ENCODE data around the gene CXCR4.

DNA sequence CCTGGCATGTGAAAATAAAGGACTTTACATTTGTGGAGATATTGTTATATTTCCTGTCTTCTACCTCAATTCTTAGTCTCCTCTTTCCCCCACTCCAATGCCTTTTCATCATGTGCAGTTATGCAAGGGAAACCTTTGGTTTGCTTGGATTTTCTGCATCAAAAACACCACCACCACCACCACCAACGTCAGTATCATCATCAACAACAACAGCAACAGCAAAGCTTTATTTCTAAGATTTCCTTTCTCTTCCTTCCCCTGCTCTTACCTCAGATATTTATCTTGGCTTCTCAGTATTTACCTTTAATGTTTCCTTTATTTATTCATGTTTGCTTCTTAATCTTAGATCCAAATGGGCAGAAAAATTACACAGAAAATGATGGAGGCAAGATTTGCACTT lies 26.1 kb downstream of the CXCR4 start:
- TF ChIP-seq POLR2AphosphoS5 (IDR thresholded peaks at IDR 0.05; ENCODE audit: low read depth) (no peak), EZH2phosphoT487 (IDR thresholded peaks at IDR 0.05; ENCODE audit: unreplicated experiment) (no peak), CTCF (conservative IDR thresholded peaks at IDR 0.05; ENCODE audit: low read depth in 2 of 2) (no peak), EZH2 (IDR thresholded peaks at IDR 0.05; ENCODE audit: low read depth, unreplicated experiment) (no peak), JUNB (IDR thresholded peaks at IDR 0.05; ENCODE audit: unreplicated experiment) (no peak)
- TF ChIP-seq, protein P1, sequence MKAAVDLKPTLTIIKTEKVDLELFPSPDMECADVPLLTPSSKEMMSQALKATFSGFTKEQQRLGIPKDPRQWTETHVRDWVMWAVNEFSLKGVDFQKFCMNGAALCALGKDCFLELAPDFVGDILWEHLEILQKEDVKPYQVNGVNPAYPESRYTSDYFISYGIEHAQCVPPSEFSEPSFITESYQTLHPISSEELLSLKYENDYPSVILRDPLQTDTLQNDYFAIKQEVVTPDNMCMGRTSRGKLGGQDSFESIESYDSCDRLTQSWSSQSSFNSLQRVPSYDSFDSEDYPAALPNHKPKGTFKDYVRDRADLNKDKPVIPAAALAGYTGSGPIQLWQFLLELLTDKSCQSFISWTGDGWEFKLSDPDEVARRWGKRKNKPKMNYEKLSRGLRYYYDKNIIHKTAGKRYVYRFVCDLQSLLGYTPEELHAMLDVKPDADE (IDR thresholded peaks at IDR 0.05) = no peak
- TF ChIP-seq, protein P2, sequence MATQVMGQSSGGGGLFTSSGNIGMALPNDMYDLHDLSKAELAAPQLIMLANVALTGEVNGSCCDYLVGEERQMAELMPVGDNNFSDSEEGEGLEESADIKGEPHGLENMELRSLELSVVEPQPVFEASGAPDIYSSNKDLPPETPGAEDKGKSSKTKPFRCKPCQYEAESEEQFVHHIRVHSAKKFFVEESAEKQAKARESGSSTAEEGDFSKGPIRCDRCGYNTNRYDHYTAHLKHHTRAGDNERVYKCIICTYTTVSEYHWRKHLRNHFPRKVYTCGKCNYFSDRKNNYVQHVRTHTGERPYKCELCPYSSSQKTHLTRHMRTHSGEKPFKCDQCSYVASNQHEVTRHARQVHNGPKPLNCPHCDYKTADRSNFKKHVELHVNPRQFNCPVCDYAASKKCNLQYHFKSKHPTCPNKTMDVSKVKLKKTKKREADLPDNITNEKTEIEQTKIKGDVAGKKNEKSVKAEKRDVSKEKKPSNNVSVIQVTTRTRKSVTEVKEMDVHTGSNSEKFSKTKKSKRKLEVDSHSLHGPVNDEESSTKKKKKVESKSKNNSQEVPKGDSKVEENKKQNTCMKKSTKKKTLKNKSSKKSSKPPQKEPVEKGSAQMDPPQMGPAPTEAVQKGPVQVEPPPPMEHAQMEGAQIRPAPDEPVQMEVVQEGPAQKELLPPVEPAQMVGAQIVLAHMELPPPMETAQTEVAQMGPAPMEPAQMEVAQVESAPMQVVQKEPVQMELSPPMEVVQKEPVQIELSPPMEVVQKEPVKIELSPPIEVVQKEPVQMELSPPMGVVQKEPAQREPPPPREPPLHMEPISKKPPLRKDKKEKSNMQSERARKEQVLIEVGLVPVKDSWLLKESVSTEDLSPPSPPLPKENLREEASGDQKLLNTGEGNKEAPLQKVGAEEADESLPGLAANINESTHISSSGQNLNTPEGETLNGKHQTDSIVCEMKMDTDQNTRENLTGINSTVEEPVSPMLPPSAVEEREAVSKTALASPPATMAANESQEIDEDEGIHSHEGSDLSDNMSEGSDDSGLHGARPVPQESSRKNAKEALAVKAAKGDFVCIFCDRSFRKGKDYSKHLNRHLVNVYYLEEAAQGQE (IDR thresholded peaks at IDR 0.05; ENCODE audit: unreplicated experiment) = no peak
